K562 (cell line): ENCODE data around the gene EPHA10. TPM values are rescaled to one million over a fixed set of nuclear protein-coding genes. Genes with fewer than 3 reads are reported as not detected.

Experiments
- ARNT ChIP-seq, 2 experiments: fragments of 450-650 bp; IDR thresholded peaks; 2 replicates each; pipeline ENCODE4 v1.6.1; 2016; ENCODE audit warnings: mild to moderate bottlenecking in 1 of 2
- ATF7 ChIP-seq: fragments of 450-650 bp; IDR thresholded peaks from 2 replicates; pipeline ENCODE4 v1.7.1; 2014; ENCODE audit warnings: mild to moderate bottlenecking, moderate library complexity
- BMI1 ChIP-seq: fragments of 150-350 bp; IDR thresholded peaks from 2 replicates; pipeline ENCODE4 v1.6.1; 2014; ENCODE audit warnings: low read length
- CEBPZ ChIP-seq: fragments of 150-350 bp; IDR thresholded peaks from 2 replicates; pipeline ENCODE4 v1.6.1; 2014; ENCODE audit warnings: low read depth, mild to moderate bottlenecking, low read length, borderline replicate concordance
- CHD4 ChIP-seq: fragments of 200-600 bp; sonication (generic); IDR thresholded peaks from 3 replicates; pipeline ENCODE4 v1.6.1; 2012; ENCODE audit warnings: low read depth, mild to moderate bottlenecking, mixed read lengths, low read length, inconsistent platforms; ENCODE audit not compliant: insufficient read depth, insufficient replicate concordance, poor library complexity, severe bottlenecking
- CUX1 ChIP-seq: fragments of 200-800 bp; sonication (Bioruptor generic); IDR thresholded peaks from 2 replicates; pipeline ENCODE4 v1.6.1; 2016; ENCODE audit warnings: missing genetic modification characterization, missing compliant biosample characterization
- DNMT1 ChIP-seq: fragments of 450-650 bp; IDR thresholded peaks from 2 replicates; pipeline ENCODE4 v1.6.1; 2016; ENCODE audit warnings: antibody characterized with exemption, mild to moderate bottlenecking
- E2F1 ChIP-seq: sonication (generic); formaldehyde crosslinking; IDR thresholded peaks from 2 replicates; pipeline ENCODE4 v1.8.1; 2023; ENCODE audit warnings: mild to moderate bottlenecking, missing genetic modification reagents, moderate library complexity
- FOS ChIP-seq: IDR thresholded peaks from 3 replicates; pipeline ENCODE4 v1.6.1; 2011; ENCODE audit not compliant: insufficient read length; ENCODE audit errors: extremely low read depth
- FOXK2 ChIP-seq, 2 experiments: fragments of 450-650 bp; IDR thresholded peaks in 1 of 2; conservative IDR thresholded peaks in 1 of 2; 2 replicates each; pipeline ENCODE4 v1.6.1; 2016; ENCODE audit warnings: low read depth in 2 of 2, mild to moderate bottlenecking in 1 of 2
- HCFC1 ChIP-seq: IDR thresholded peaks from 2 replicates; pipeline ENCODE4 v1.6.1; 2012; ENCODE audit warnings: low read depth, low read length, improper control_type of control experiment
- KLF1 ChIP-seq: fragments of 450-650 bp; IDR thresholded peaks from 2 replicates; pipeline ENCODE4 v1.6.1; 2016; ENCODE audit warnings: missing genetic modification characterization, missing compliant biosample characterization
- MAFK ChIP-seq: IDR thresholded peaks from 2 replicates; pipeline ENCODE4 v1.6.1; 2011; ENCODE audit warnings: low read length, improper control_type of control experiment
- SMARCA4 ChIP-seq: fragments of 450-650 bp; IDR thresholded peaks from 2 replicates; pipeline ENCODE4 v1.6.1; 2016
- SNAPC5 ChIP-seq: fragments of 250-450 bp; sonication (Bioruptor Pico); IDR thresholded peaks from 2 replicates; pipeline ENCODE4 v1.8.0; 2021; ENCODE audit warnings: moderate library complexity, mild to moderate bottlenecking, inconsistent platforms
- TRIM24 ChIP-seq, 2 experiments: fragments of 450-650 bp; IDR thresholded peaks; 2 replicates each; pipeline ENCODE4 v1.6.1; 2016
- U2AF2 ChIP-seq: fragments of 200-400 bp; formaldehyde crosslinking; optimal IDR thresholded peaks from 2 replicates; pipeline ENCODE3; 2017; ENCODE audit warnings: low read depth, mild to moderate bottlenecking, low read length
- ZNF561 ChIP-seq: fragments of 450-650 bp; formaldehyde crosslinking; conservative IDR thresholded peaks from 2 replicates; pipeline ENCODE4 v1.4.0; 2020; ENCODE audit warnings: mild to moderate bottlenecking, moderate library complexity
- ZNF785 ChIP-seq: fragments of 250-450 bp; sonication (Bioruptor Pico); IDR thresholded peaks from 2 replicates; pipeline ENCODE4 v1.4.0; 2020; ENCODE audit warnings: mild to moderate bottlenecking
- polyA plus RNA-seq, 8 experiments: library from polyadenylated mRNA; depleted of rRNA in 4 of 8; stranded (reverse) in 5 of 8; unstranded in 3 of 8; fragments of >200 nt; fragmentation: Nextera tagmentation in 2 of 8; fragmentation: Illumina TruSeq in 1 of 8; extraction: Ambion mirVana in 2 of 8; extraction: Trizol in 1 of 8; gene quantifications; 2 replicates each; pipeline versions ENCODE4 v1.2.1 to v1.2.3, GENCODE V29; 2011 to 2014; ENCODE audit warnings: inconsistent platforms in 1 of 8, missing spikeins in 1 of 8
- total RNA-seq, 7 experiments: library from RNA; depleted of rRNA in 6 of 7; stranded (reverse); fragments of >200 nt in 6 of 7; fragmentation: Illumina TruSeq in 2 of 7; extraction: Trizol in 2 of 7; gene quantifications; 2 replicates each; pipeline versions ENCODE4 v1.2.1 to v1.2.3, GENCODE V29; 2011 to 2021; ENCODE audit warnings: low replicate concordance in 1 of 7

Gene EPHA10
- total and polyA plus RNA-seq, 9 of the 15 experiments (the other 6 are each of a cell fraction or from before 2014, with no cell fraction given) = 0.03 TPM; not detected in 8

GRCh38 chr1:37692078-37692833 lies 72.7 kb downstream of the EPHA10 start, which contains the start of gene CDCA8 (continued):
- TF ChIP-seq E2F1 (CRISPR knock-in tag) (no peak), BMI1 (no peak), U2AF2 (no peak), ARNT (IDR thresholded peaks at IDR 0.05) (0 out of 4 replicates have a peak, but pooled peaks of 1 of the 2 experiments have one; percentile 47), CUX1 (no peak), DNMT1 (no peak), KLF1 (tag) (no peak), FOXK2 (conservative IDR thresholded peaks at IDR 0.05 in 1 of 2, IDR thresholded peaks at IDR 0.05 in 1 of 2; ENCODE audit: low read depth in 2 of 2) (peak; percentile 94 to 95), MAFK (no peak; the same call in 1 of the 2 replicates), ATF7 (peak; percentile 82; the same call in 1 of the 2 replicates), FOS (peak; percentile 81), HCFC1 (peak; percentile 98), ZNF561 (0 out of 2 replicates have a peak, but pooled peaks have one; percentile 5), TRIM24 (IDR thresholded peaks at IDR 0.05) (no peak), CHD4 (no peak), SNAPC5 (CRISPR knock-in tag) (no peak), SMARCA4 (no peak; the same call in 1 of the 2 replicates), CEBPZ (no peak), ZNF785 (CRISPR knock-in tag) (no peak)
